ENCODE measurements around the gene LMAN2. TPM values are rescaled to one million over a fixed set of nuclear protein-coding genes. Genes with fewer than 3 reads are reported as not detected.
"Not testable (repeated sequence)": the region's sequence is repeated elsewhere in the genome, so short reads cannot be mapped to it uniquely, and the experiment has no call there.

Gene LMAN2
- total RNA-seq, 1 donor from 2014 or later, result 90.9 TPM

DNA sequence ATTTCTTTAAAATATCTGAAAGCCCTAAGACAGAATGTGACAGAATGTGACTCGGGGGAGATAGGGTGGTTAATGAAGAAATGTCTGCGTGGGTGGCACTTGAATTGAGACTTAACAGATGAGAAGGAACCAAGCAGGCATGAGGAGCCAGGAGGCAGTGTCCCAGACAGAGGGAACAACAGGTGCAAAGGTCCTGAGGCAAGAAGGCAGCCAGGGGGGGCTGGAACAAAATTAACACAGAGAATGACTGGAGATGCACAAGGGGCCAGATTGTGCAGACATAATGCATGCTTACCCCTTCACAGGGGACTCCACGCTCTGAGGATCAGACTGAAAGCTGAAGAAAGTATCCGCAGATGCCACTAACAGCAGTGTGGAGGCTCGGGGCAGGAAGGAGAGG, 1.7 kb downstream of the LMAN2 start:
- DNase-seq (ENCODE audit: low spot score), result no peak

DNA sequence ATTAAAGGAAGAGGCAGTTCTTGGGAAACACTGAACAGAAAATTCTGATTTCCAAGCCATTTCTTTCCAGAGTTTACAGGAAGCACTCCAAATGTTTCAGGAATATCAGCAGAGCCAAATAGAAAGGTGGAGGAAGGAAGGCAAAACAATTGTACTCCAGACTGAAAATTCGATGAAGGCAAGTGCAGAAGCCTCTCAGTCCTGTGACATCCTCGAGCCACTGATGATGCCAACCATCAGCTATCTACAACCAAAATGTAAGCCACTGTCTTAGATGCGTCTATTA, 2.2 kb downstream of the LMAN2 start:
- no peak for DNase-seq (ENCODE audit: low spot score)

- no peak for DNase-seq (ENCODE audit: low spot score)
Measured at GRCh38 chr5:177347699-177348098, 3.8 kb downstream of the LMAN2 start.

GRCh38 chr5:177346820-177347219, 4.6 kb downstream of the LMAN2 start:
- no peak for DNase-seq (ENCODE audit: low spot score)

DNA sequence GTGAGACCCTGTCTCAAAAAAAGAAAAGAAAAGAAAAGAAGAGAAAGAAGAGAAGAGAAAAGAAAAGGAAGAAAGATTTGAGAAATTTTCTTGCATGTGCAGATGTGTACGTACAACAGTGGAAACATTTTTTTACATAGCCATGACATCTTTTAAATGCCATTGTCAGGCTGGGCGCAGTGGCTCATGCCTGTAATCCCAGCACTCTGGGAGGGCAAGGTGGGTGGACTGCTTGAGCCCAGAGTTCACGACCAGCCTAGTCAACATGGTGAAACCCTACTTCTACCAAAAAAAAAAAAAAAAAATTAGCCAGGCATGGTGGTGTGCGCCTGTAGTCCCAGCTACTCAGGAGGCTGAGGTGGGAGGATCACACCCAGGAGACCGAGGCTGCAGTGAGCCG, 6.6 kb downstream of the LMAN2 start:
- no peak for DNase-seq (ENCODE audit: low spot score)

DNA sequence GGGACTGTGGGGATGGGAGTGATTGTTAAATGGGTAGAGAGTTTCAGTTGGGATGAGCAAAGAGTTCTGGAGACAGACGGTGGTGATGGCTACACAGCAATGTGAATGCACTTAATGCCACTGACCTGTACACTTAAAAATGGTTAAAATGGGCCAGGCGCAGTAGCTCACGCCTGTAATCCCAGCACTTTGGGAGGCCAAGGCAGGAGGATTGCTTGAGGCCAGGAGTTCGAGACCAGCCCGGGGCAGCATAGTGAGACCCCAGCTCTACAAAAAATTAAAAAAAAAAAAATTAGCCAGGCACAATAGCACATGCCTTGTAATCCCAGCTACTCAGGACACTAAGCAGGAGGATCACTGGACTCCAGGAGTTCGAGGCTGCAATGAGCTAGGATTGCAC, 7.7 kb downstream of the LMAN2 start:
- DNase-seq (ENCODE audit: low spot score), result no peak

- not testable (repeated sequence) for DNase-seq (ENCODE audit: low spot score)
Measured at GRCh38 chr5:177343000-177343399, 8.5 kb downstream of the LMAN2 start.

DNA sequence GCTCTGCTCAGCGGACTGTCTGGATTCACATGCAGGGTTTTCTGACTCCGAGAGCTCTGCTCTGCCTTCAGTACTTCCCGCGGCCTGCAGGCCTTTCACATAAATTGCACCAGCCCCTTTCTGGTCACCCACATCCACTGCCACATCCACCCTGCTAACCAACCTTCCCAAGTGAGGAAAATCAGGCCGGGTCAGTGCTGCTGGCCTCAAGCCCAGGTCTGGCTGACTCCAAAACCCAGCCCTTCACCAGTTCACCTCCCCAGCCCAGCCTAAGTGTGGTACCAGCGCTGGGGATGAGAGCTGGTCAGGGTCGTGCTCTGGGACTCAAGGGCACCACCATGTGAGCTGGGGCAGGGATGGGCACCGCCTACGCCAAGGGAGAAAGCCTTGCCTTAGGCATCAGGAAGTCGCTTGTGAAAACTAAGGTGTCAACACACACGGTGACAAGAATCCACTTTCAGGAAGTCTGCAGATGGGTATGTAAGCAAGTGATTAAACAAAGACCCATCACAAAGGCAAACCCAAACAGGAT, 12.3 kb downstream of the LMAN2 start:
- no peak for DNase-seq (ENCODE audit: low spot score)

DNA sequence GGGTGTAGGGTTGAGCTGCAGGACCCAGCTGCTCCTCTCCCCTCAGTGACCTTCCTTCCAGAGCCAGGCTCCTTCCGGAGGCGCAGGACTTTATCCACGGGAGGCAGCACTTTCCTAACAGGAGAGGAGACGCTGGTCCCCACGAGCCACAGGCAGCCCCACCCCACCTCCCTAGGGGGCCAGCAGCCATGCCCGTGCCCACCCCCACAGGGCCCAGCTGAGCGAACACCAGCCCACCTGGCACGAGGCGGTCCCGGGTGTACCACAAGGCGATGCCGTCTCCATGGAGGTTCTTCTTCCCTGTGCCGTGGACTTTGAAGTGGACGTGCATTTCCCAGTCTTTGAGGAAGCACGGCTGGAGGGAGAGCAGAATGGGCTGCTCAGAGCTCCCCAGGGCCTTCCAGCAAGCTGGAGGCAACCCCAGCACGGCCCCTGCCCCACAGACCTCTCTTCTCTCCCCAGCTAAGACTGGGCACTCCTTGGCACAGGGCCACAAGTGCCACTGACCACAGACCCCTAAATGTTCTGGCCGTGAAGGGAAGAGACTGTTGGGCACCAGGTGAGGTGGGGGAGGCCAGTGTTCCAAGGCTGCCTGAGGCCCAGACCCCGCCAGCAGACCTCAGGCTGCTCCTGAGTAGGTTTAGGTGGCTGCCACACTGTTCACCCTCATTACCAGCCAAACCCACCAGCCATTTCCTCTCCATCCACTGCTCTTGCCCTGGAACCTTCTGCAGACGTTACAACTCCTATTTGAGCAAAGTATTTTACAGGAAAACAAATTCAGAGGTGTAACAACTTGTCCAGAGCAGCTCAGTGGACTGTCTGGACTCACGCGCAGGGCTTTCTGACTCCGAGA, 13.0 kb downstream of the LMAN2 start:
- DNase-seq (ENCODE audit: low spot score), result no peak

GRCh38 chr5:177336603-177337494, 14.6 kb downstream of the LMAN2 start:
- DNase-seq (ENCODE audit: low spot score), result no peak

GRCh38 chr5:177336112-177336511, 15.4 kb downstream of the LMAN2 start:
- no peak for DNase-seq (ENCODE audit: low spot score)

- DNase-seq (ENCODE audit: low spot score), result no peak
Measured at GRCh38 chr5:177335701-177336065, 15.8 kb downstream of the LMAN2 start.

DNA sequence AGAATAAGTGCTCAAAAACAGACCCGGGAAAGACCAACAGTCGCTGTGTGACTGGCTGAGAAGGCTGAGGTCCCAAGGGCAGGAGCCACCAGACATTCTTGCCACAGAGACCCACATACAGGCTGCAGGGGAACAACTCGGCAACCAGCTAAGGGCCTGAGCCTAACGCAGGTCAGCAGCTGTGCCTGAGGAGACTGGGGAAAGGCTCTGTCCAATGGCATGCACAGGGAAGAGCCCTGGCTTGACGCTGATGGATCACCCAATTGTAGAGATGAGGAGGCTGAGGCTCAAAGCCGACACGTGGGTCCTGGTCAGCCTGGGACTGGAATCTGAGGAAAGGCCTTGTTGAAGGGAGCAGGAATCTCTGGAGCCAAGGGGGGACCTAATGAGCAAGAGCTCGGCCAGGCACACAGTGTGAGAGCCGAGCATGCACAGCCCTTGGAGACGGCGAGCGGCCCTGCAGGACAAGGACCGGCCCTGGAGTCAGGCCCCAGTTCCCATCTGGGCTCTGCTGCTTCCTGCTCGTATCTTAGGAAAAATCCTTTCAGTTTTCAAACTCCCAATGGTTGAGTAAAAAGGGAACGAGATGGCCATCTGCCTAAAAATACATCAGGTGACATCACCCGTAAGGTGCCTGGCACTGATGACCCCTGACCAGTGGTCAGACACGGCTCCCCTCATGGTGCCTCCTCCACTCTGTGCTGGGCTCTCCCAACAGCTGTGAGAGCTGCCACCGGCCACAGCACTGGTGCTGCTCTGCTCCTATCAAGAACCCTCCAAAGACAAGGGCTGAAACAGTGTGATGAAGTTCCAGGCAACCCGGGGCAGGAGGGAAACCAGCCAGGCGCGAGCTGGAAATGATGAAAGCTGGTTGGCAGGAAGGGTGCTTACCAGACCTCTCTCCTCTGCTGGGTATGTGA, 16.4 kb downstream of the LMAN2 start:
- no peak for DNase-seq (ENCODE audit: low spot score)

DNA sequence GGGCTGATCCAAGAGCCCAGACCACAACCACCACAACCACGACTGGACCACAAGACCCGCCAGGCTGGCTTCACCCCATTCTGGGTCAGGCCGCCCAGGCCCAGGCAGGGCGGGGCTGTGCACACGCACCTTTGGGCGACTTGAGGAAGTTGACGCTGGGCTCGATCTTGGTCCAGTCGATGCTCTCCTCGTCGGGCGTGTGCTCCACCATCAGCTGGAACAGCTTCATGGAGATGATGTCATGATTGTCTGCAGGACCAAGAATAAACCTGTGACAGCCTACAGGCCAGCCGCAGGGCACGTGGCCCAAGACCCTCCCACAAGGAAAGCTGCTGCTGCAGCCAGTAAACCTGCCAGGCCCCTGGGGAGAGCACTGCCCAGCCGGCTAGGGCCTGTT, 17.3 kb downstream of the LMAN2 start:
- DNase-seq (ENCODE audit: low spot score), result no peak

DNA sequence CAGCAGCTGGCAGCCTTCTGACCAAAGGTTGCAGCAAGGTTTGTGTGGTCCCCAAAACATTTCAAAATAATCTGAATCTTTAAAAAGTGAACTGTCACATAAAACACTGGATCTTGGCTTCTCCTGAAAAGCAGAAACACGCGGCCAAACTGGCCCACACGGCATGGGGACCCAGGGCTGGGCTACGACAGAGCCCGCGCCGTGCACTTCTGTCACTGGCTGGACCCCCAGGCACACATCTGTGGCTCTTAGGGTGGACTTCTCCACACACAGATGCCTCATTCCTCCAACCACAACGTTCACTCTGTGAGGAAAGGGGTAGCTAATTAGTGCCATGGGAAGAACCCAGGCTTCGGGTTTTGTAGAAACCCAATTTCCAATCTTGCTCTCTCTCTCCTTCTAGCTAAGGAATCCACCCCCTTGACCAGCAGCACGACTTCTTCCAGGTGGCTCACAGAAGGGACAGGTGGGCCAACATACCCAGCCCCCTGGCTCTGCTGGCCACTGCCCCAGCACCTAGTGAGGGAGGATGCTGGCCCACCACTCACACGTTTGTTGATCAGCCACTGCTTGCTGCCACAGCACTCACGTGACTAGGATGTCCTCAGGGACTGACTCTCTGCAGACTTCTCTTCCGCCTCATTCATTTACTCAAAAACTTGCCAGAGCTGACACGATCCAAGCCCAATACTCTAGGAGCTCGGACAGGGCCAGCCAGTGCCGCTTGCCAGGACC, 17.9 kb downstream of the LMAN2 start:
- no peak for DNase-seq (ENCODE audit: low spot score)

GRCh38 chr5:177332896-177333260, 18.6 kb downstream of the LMAN2 start:
- no peak for DNase-seq (ENCODE audit: low spot score)

DNA sequence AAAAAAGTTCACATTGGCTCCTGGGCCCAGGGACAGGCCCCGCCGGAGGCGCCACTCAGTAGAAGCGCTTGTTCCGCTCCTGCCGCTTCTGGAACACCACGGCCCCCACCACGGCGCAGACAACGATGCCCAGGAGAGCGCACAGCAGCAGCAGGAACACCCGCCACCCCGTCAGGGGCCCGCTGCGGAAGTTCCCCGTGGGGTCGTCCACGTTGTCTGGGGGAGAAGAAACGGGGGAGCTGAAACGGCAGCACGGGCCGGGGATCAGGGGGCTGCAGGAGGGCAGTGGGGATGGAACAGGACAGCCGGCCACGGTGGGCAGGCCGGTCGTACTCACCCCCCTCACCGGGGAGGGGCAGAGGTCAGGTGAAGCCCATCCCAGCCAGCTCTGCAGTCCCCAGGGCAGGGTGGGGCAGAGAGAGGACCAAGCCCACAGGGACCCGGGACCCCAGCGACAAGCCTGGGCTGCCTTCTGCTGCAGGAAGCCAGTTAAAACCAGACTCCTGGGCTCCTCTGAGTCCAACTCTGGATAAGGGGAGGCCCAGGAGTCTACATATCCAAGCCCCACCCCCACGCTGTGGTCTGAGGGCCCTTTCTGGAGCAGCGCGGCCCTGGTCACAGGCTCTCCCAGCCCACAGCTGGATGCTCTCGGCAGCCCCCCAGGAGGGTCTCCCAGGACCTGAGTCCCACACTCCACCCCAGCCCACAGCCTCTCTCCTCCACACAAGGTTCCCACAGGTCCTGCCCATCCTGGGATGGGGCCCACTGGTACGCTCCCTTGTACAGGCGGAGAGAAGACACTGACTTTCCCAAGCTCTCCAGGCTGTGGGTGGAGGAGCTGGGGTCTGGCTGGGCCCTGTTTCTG, 19.2 kb downstream of the LMAN2 start:
- DNase-seq (ENCODE audit: low spot score), result no peak

- DNase-seq (ENCODE audit: low spot score), result no peak
Measured at GRCh38 chr5:177330991-177331842, 20.3 kb downstream of the LMAN2 start.

DNA sequence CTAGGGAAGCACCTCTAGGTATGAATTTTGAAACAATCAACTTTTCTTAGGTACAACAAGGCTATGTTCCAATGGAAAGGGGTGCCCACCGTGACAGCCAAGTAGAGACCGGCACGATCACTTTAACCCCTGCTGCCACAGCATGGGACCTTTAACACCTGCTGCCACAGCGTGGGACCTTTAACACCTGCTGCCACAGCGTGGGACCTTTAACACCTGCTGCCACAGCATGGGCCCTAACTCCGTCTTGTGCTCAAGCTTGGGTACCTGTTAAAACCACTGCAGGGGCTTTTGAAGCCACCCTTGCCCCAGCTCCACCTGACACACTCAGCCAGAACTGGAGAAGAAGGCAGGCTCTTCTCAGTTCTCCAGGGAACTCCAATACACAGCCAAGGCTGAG, 21.6 kb downstream of the LMAN2 start:
- no peak for DNase-seq (ENCODE audit: low spot score)
